Spleen (tissue), 7 donors: ENCODE measurements around the gene GDPD2.

ENCODE experiments used
- POLR2A ChIP-seq, 3 donors: fragments of 450-650 bp; IDR thresholded peaks; one replicate each; pipeline ENCODE4 v1.5.1; 2017; ENCODE audit warnings: antibody characterized with exemption in 3 of 3, mild to moderate bottlenecking in 1 of 3
- POLR2AphosphoS5 ChIP-seq, 3 donors: sonication (generic); formaldehyde crosslinking; IDR thresholded peaks; one replicate each; pipeline ENCODE4 v1.5.1; 2017; ENCODE audit warnings: antibody characterized with exemption in 3 of 3
- TF ChIP-seq, protein P1 (sequence below), 11 experiments: fragments of 200-600 bp in 7 of 11; fragments of 450-650 bp in 4 of 11; sonication (generic) in 4 of 11; IDR thresholded peaks in 8 of 11; conservative IDR thresholded peaks in 3 of 11; 1 replicate in 7 of 11; 2 replicates in 4 of 11; pipeline versions ENCODE4 v1.4.0 to v1.8.0; 2016 to 2021; ENCODE audit warnings: antibody characterized with exemption in 11 of 11, inconsistent platforms in 4 of 11, mild to moderate bottlenecking in 1 of 11
- donor health status: DM: no; HTN: no; CAD: no; lungs with moderate emphysema.
- donor health status: DM: no; HTN: no; CAD: no.
- donor health status: DM: no; HTN: no; CAD: no.

DNA sequence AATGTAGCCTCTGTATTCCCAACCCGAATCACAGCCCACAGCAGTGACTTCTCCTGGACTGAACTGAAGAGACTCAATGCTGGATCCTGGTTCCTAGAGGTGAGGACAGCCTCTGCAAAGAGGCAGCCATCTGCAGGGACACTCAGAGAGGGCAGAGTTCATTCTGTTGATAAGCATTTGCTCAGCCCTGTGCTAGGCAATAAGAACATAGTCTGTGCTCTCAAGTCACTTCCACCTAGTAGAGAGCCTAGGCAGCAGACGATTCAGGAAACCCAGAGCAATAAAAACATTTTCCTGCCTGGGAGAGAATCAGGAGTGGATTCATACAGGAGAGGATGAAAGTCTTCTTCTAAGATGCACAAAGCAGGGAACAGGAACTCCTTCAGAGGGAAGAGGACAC, 4.3 kb downstream of the GDPD2 start:
- no peak for TF ChIP-seq POLR2AphosphoS5 (IDR thresholded peaks at IDR 0.05)
- TF ChIP-seq POLR2A (IDR thresholded peaks at IDR 0.05): no peak
- TF ChIP-seq, protein P1, sequence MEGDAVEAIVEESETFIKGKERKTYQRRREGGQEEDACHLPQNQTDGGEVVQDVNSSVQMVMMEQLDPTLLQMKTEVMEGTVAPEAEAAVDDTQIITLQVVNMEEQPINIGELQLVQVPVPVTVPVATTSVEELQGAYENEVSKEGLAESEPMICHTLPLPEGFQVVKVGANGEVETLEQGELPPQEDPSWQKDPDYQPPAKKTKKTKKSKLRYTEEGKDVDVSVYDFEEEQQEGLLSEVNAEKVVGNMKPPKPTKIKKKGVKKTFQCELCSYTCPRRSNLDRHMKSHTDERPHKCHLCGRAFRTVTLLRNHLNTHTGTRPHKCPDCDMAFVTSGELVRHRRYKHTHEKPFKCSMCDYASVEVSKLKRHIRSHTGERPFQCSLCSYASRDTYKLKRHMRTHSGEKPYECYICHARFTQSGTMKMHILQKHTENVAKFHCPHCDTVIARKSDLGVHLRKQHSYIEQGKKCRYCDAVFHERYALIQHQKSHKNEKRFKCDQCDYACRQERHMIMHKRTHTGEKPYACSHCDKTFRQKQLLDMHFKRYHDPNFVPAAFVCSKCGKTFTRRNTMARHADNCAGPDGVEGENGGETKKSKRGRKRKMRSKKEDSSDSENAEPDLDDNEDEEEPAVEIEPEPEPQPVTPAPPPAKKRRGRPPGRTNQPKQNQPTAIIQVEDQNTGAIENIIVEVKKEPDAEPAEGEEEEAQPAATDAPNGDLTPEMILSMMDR (IDR thresholded peaks at IDR 0.05 in 8 of 11, conservative IDR thresholded peaks at IDR 0.05 in 3 of 11): no peak
